G401 (cell line): ENCODE measurements around the gene MYADML2. TPM values are rescaled to one million over a fixed set of nuclear protein-coding genes. Genes with fewer than 3 reads are reported as not detected.

Experiments used
- DNase-seq: peaks from one replicate; pipeline ENCODE4 v3.0.0-alpha.2; 2015; ENCODE audit warnings: low spot score
- in situ Hi-C: cut with HindIII; loops from 2 replicates; pipeline ENCODE4 v1.10.0; 2016; ENCODE audit warnings: low sequenced_read_pairs, mixed read lengths
- total RNA-seq: library from RNA; depleted of rRNA; stranded (reverse); fragments of >200 nt; shearing (Covaris generic); gene quantifications from 2 replicates; pipeline ENCODE4 v1.2.3, GENCODE V29; 2014

Gene MYADML2
- total RNA-seq, 1 experiment from 2014 or later, result not detected

- in situ Hi-C loops, result no loop called here
Observed at GRCh38 chr17:81980122-81980521, 33.1 kb upstream of the MYADML2 start.

GRCh38 chr17:81978524-81979298, 31.7 kb upstream of the MYADML2 start:
- in situ Hi-C loops, result no loop called here
- DNase-seq, result peak; percentile 41

More at GRCh38 chr17:81980122-81980521, 33.1 kb upstream of the MYADML2 start:
- DNase-seq, result no peak

- in situ Hi-C loops, result no loop called here
- peak; percentile 85 for DNase-seq
Observed at GRCh38 chr17:81977211-81977808, 30.3 kb upstream of the MYADML2 start, which contains the start of gene ASPSCR1. Gene ASPSCR1 (plus strand): TSS chr17:81977629. CDS start chr17:81977647, 18 bp downstream.

- in situ Hi-C loops, result no loop called here
- peak; percentile 40 for DNase-seq
Observed at GRCh38 chr17:81976332-81977210, 29.5 kb upstream of the MYADML2 start.

- no peak for DNase-seq
- in situ Hi-C loops, result no loop called here
Observed at GRCh38 chr17:81973432-81973831, 26.4 kb upstream of the MYADML2 start.

- DNase-seq, result no peak
Observed at GRCh38 chr17:81968850-81969812, 22.1 kb upstream of the MYADML2 start.

GRCh38 chr17:81968396-81968745, 21.3 kb upstream of the MYADML2 start:
- in situ Hi-C loops, result no loop called here
- no peak for DNase-seq

More at GRCh38 chr17:81968850-81969812, 22.1 kb upstream of the MYADML2 start:
- in situ Hi-C loops, result no loop called here

GRCh38 chr17:81967533-81968395, 20.7 kb upstream of the MYADML2 start:
- DNase-seq, result peak; percentile 64
- in situ Hi-C loops, result no loop called here

- in situ Hi-C loops, result no loop called here
- no peak for DNase-seq
Observed at GRCh38 chr17:81967244-81967532, 20.2 kb upstream of the MYADML2 start.

- no peak for DNase-seq
- in situ Hi-C loops, result no loop called here
Observed at GRCh38 chr17:81966343-81967243, 19.6 kb upstream of the MYADML2 start.

GRCh38 chr17:81964081-81964849, 17.2 kb upstream of the MYADML2 start:
- DNase-seq, result no peak
- in situ Hi-C loops, result no loop called here

GRCh38 chr17:81962499-81963441, 15.7 kb upstream of the MYADML2 start:
- no peak for DNase-seq
- in situ Hi-C loops, result no loop called here

GRCh38 chr17:81961521-81962498, 14.8 kb upstream of the MYADML2 start:
- no peak for DNase-seq
- in situ Hi-C loops, result no loop called here

GRCh38 chr17:81961087-81961511, 14.1 kb upstream of the MYADML2 start, which contains the start of gene NOTUM:
Gene NOTUM (minus strand): TSS chr17:81961187. CDS start chr17:81960909, 278 bp downstream.
- DNase-seq, result no peak
- in situ Hi-C loops, result no loop called here
